ENCODE data around the gene HTT. TPM values are rescaled to one million over a fixed set of nuclear protein-coding genes. Genes with fewer than 3 reads are reported as not detected.

The HTT gene
- total and polyA plus RNA-seq, 10 donors: 10.0 to 124 (median 84.4) TPM

GRCh38 chr4:3271131-3271530, 196.7 kb downstream of the HTT start:
- no peak overlapping the region for H3K4me3 ChIP-seq
- 82 to 96% (median 89%) methylated on average over 14 of the region's 14 CpGs for WGBS, 5 donors
- no peak overlapping the region for H3K27ac ChIP-seq
- no peak for TF ChIP-seq POLR2AphosphoS5 (IDR thresholded peaks at IDR 0.05)
- no peaks in the 10 kb centered on the region for H3K4me1 ChIP-seq
- intact Hi-C loops (cut with DNase I; ENCODE audit: low total_unique reads): no loop called here
- H3K9me3 ChIP-seq: peaks cover 0 to 11% (median 7%) of the 10 kb centered on the region in 8 donors
- H3K27me3 ChIP-seq (replicated peaks in 1 of 7): no peaks in the 10 kb centered on the region
- DNase-seq: no peak
- H3K36me3 ChIP-seq: no peaks in the 10 kb centered on the region

- Histone ChIP-seq H3K9me3 (peaks cover 0 to 23% (median 7%) of the 10 kb centered on the region in 8 donors), H3K27me3 (replicated peaks in 1 of 7) (no peaks in the 10 kb centered on the region), H3K36me3 (no peaks in the 10 kb centered on the region), H3K4me1 (no peaks in the 10 kb centered on the region), H3K27ac (no peak overlapping the region), H3K4me3 (no peak overlapping the region)
- 77 to 89% (median 85%) methylated on average over 9 of the region's 9 CpGs for WGBS, 5 donors
- intact Hi-C loops (cut with DNase I; ENCODE audit: low total_unique reads): no loop called here
- no peak for DNase-seq
- no peak for TF ChIP-seq CTCF (IDR thresholded peaks at IDR 0.05 in 8 of 11, conservative IDR thresholded peaks at IDR 0.05 in 3 of 11)
- TF ChIP-seq POLR2AphosphoS5 (IDR thresholded peaks at IDR 0.05): no peak
- no peak for TF ChIP-seq POLR2A (IDR thresholded peaks at IDR 0.05)
Observed at GRCh38 chr4:3276986-3277385, 202.5 kb downstream of the HTT start.

- no peak for DNase-seq
- 80 to 88% (median 86%) methylated on average over 3 of the region's 3 CpGs for WGBS, 5 donors
Observed at GRCh38 chr4:3280466-3280865, 206.0 kb downstream of the HTT start.

GRCh38 chr4:3283483-3283882, 209.0 kb downstream of the HTT start:
- TF ChIP-seq CTCF (IDR thresholded peaks at IDR 0.05 in 8 of 11, conservative IDR thresholded peaks at IDR 0.05 in 3 of 11) (no peak), POLR2A (IDR thresholded peaks at IDR 0.05) (no peak), POLR2AphosphoS5 (IDR thresholded peaks at IDR 0.05) (no peak)
- Histone ChIP-seq H3K4me1 (peaks cover 9 to 26% (median 20%) of the 10 kb centered on the region in 6 donors), H3K36me3 (no peaks in the 10 kb centered on the region), H3K27ac (no peak overlapping the region), H3K27me3 (replicated peaks in 1 of 7) (peaks cover 0 to 48% (median 0%) of the 10 kb centered on the region in 7 donors), H3K4me3 (no peak overlapping the region), H3K9me3 (peaks cover 0 to 15% (median 0%) of the 10 kb centered on the region in 8 donors)
- intact Hi-C loops (cut with DNase I; ENCODE audit: low total_unique reads): loop anchor here (10.0 kb wide), 1 partner anchor 79 kb away; no protein-coding TSS in a partner anchor
- DNase-seq: no peak
- WGBS, 5 donors: 76 to 91% (median 86%) methylated on average over 6 of the region's 6 CpGs

More at GRCh38 chr4:3280466-3280865, 206.0 kb downstream of the HTT start:
- peaks cover 0 to 6% (median 2%) of the 10 kb centered on the region in 6 donors for H3K4me1 ChIP-seq
- TF ChIP-seq POLR2AphosphoS5 (IDR thresholded peaks at IDR 0.05): no peak
- no peak for TF ChIP-seq POLR2A (IDR thresholded peaks at IDR 0.05)
- TF ChIP-seq CTCF (IDR thresholded peaks at IDR 0.05 in 8 of 11, conservative IDR thresholded peaks at IDR 0.05 in 3 of 11): no peak
- no peak overlapping the region for H3K27ac ChIP-seq
- intact Hi-C loops (cut with DNase I; ENCODE audit: low total_unique reads): loop anchor here (10.0 kb wide), 1 partner anchor 76 kb away; no protein-coding TSS in a partner anchor
- H3K27me3 ChIP-seq (replicated peaks in 1 of 7): peaks cover 0 to 25% (median 0%) of the 10 kb centered on the region in 7 donors
- no peaks in the 10 kb centered on the region for H3K36me3 ChIP-seq
- H3K9me3 ChIP-seq: peaks cover 0 to 15% (median 0%) of the 10 kb centered on the region in 8 donors
- no peak overlapping the region for H3K4me3 ChIP-seq

All from spleen (tissue), 11 donors.